HG03521 (cell line): Measurements from ENCODE around the gene DCBLD1.

Source experiments
- ATAC-seq: cut with Tn5 transposase; IDR thresholded peaks from one replicate; pipeline ENCODE4 v1.9.1; 2021; ENCODE audit warnings: mild to moderate bottlenecking, moderate library complexity; ENCODE audit not compliant: unreplicated experiment

Gene DCBLD1

DNA sequence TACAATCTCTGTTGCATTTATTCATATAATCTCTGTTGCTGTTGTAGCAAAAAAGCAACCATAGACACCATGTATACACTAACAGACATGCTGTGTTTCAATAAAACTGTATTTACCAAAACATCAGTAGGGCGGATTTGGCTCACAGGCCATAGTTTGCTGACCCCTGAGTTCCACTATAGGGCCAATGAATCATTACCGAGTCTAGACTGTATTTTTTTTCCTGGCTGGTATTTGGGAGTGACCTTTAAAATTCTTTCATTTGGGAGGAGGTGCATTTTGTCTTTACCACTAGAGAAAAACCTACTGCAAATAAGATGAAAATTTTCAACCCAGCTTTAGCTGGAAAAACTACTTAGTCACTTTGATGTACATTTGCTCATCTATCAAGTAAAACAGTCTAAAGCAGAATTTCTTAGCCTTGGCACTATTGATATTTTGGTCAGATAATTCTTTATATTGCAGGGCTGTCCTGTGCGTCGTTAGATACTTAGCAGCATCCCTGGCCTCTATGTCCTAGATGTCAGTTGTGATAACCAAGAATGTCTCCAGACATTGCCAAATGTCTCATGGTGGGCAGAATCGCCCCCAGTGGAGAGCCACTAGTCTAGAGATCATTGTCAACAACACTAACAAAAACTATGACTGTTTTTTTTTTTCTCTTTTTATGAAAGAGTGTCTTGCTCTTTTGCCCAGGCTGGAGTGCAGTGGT, 39.5 kb downstream of the DCBLD1 start:
- ATAC-seq = no peak

DNA sequence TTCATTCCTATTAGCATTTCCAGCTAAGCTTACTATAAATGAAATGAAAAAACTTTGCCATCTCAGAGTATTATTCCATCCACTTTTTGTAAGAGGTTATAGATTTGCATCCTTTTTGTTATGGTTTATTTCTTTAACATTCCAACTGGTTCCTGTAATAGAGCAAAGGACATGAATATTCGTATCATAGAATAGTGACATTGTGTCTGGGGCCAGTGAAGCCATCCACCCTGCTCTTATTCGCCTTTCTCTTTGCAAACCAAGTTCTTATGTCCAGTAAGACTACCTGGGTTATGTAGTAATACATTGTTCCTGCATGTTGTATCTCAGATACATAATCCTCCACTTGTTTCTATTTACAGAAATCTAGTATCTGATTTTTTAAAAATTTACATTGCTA, 43.1 kb downstream of the DCBLD1 start:
- ATAC-seq = no peak

- ATAC-seq = no peak
Measured at GRCh38 chr6:117530467-117531242, 48.2 kb downstream of the DCBLD1 start.

- ATAC-seq = no peak
Measured at GRCh38 chr6:117531346-117531745, 48.9 kb downstream of the DCBLD1 start.

DNA sequence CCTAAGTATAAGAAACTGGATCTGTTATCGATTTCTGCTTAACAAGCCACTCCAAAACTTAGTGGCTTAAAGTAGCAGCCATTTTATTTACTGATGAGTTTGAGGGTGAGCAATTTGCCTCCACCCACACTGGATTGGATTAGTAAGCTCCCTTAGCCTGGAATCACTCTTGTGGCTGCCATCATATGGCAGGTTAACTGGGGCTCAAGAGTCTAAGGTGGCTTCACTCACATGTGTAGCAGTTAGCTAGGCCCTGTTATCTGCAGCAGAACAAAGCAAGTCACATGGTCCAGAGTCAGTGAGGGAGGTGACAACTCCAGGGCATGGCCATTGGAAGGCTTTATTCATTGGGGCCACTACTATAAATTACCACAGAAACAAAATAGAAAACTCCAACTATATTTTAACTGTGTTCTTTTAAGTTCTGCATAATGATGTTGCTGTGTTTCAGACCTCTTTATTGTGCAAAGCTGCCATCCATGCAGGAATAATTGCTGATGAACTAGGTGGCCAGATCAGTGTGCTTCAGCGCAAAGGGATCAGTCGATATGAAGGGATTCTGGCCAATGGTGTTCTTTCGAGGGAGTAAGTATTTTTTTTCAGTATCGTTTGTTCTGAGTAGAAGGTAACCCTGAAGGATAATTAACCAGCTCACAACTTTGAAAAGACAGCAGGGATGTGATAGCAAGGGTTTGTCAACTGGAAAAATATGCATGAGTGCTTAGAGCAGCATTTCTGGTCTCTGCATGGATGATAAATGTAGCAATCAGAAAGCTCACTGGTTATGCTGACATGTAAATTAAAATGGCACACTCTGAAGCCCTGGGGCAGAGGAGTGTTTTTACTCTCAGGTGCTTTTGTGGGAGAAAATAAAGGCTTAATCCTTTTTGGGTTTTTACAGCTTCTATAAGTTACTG, 49.6 kb downstream of the DCBLD1 start:
- no peak for ATAC-seq

GRCh38 chr6:117533775-117534174, 51.3 kb downstream of the DCBLD1 start:
- ATAC-seq = no peak

DNA sequence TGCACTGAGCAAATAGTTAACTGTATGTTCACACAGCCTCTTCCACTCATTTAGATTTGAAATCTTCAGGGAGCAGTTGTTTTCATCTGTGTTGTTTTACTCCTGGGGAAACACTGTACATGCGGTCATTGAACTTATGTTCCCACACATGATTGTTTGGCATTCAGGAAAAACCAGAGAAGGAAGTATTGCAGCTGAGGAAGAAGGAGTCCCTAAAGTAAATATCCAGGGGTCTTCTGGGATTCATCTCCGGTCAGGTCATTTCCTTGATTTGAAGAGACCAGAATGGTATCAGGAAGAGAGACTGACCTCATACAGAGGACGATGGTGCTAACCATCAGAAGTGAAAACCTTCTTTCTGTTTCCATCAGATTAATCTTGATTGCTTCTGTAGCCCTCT, 52.5 kb downstream of the DCBLD1 start:
- no peak for ATAC-seq

DNA sequence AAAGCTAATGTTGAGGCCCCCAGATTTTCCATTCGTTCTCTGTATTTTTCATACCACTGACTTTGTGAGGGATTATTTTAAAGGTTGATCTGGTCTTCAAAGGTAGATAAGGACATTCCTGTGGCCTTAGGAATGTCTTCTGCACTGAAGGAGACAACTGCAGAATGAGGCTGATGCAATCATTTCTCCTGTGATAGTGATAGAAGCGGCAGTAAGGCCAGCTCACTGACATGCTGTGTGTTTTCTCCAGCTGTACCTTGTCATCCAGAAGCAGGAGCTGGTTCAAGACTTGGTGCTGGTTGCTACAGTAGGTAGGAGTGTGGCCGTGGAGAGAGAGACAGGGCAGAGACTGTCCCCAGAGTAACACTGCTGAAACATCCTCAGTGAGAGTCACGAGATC, 53.8 kb downstream of the DCBLD1 start:
- no peak for ATAC-seq

GRCh38 chr6:117538615-117539014, 56.1 kb downstream of the DCBLD1 start:
- ATAC-seq = no peak

- ATAC-seq = no peak
Measured at GRCh38 chr6:117540670-117541069, 58.2 kb downstream of the DCBLD1 start.

- ATAC-seq = no peak
Measured at GRCh38 chr6:117542493-117542892, 60.0 kb downstream of the DCBLD1 start.

- no peak for ATAC-seq
Measured at GRCh38 chr6:117544716-117545115, 62.2 kb downstream of the DCBLD1 start.

DNA sequence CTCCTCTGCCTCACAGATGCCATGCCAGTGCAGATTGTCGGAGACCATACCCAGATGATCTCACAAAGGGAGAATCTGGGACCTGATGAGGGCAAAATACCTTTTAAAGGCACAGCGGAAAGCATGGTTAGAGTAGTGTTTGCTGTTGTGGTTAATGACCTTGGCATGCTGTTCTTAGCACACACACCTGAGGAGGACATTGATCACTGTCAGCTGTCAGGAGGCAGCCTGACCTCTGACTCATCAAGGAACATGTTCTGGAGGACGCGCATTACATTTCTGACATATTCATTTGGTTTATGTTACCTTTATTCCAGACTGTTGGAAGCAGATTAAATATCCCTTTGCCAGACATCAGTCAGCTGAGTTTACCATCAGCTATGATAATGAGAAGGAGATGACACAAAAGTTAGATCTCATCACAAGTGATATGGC, 62.7 kb downstream of the DCBLD1 start:
- no peak for ATAC-seq

- ATAC-seq = no peak
Measured at GRCh38 chr6:117546674-117547073, 64.2 kb downstream of the DCBLD1 start.

DNA sequence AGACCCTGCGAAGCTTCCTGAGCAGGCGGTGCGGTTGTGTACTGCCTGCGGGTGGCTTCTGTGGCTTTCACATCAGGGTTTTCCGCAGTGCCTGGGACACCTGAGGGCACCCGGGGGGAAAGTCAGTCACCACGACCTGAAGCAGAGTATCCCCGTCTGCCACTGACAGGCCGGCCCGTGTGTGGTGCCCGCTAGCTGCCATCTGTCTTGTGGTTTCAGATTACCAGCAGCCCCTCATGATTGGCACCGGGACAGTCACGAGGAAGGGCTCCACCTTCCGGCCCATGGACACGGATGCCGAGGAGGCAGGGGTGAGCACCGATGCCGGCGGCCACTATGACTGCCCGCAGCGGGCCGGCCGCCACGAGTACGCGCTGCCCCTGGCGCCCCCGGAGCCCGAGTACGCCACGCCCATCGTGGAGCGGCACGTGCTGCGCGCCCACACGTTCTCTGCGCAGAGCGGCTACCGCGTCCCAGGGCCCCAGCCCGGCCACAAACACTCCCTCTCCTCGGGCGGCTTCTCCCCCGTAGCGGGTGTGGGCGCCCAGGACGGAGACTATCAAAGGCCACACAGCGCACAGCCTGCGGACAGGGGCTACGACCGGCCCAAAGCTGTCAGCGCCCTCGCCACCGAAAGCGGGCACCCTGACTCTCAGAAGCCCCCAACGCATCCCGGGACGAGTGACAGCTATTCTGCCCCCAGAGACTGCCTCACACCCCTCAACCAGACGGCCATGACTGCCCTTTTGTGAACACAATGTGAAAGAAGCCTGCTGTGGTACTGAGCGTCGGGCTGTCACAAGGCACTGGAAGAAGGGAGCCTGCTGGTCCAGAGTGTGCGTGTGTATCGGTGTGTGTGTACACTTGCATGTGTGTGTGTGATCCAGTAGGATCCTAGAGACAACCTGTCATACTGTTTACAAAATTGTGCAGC, 65.5 kb downstream of the DCBLD1 start:
- ATAC-seq = peak; percentile 49

DNA sequence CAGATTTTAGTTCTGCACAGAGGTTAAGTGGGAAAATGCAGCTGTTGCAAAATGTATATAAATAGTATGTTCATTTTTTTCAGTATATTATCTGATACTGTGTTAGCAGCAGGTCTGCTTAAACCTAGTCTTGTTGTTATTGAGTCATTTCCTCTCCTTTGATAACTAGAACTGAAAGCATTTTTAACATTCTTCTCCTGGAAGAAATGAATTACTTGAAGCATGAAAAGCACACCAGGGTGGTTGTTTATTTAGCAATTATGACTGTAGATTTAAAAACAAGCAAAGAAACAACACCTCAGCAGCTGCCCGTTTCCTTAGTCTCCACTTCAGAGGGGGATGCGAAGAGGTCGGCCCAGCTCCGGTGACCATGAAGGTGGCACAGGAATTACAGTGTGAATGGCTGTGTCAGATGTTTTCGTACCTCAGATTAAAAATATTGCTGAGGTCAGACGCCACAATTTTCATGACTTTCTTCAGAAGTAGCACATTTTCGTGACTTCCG, 66.4 kb downstream of the DCBLD1 start:
- no peak for ATAC-seq

- ATAC-seq = no peak
Measured at GRCh38 chr6:117549611-117550010, 67.1 kb downstream of the DCBLD1 start.

DNA sequence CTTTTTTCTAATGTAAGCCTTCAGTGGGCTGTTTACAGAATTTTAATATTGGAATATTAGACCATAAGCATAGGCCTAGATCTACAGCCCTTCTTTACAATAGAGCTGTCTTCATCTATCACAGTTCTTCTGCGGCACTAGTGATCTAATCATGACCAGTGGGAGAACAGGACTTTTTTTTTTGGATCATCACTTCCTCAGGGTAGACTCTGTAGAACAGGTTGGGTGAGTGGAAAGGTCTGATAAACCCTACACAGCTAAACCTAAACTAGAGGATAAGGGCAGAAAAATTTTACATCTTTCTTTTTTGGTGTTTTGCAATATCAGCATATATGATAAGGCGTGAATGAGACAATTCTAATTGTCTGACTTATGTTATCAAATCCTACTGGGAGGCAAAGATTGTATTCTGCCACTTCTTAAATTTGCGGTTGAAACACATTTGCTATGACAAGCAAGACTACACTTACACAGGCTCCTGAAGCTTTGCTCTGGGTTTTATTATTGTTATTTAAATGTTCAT, 67.7 kb downstream of the DCBLD1 start:
- ATAC-seq = no peak

DNA sequence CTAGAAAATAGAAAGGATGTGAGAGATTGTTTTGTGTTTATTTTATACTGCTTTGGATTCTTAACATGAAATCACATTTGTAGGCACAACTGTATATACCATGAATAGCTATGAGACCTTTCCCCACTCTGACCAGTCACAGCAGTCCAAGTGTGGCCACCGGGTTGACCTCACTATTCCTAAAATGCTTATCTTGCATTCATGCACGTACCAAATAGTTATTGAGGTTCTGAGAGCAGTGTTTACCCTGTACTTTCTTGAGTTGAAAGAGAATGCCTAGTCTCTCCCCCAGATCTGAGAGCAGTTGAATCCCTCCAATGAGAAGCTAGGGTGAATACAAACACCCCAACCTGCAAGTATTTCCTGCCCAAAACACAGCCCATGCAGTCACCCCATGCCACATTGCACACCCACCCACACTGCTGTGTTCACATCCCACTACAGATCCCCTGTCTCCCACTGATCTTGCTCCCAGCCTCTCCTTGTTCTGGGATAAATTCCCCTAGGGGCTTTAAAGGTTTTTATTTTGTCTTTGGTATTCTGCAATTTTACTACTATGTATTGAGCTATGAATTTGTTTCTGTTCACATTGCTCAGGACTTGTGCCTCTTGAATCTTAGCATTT, 68.3 kb downstream of the DCBLD1 start:
- no peak for ATAC-seq
